IMR-90 (cell line): ENCODE data around the gene GNA14. TPM values are rescaled to one million over a fixed set of nuclear protein-coding genes. Genes with fewer than 3 reads are reported as not detected.

Experiments used
- ATAC-seq: fragments of 200-7000 bp; cut with Tn5 transposase; 2 replicates; pipeline ENCODE4 v1.9.1; 2020; ENCODE audit warnings: low read depth, mild to moderate bottlenecking, moderate library complexity
- BruUV-seq: library from RNA; stranded (reverse); fragments of 400-500 nt; replicated peaks from 2 replicates; lab custom pipeline; 2021; lab: Mats Ljungman, UMichigan
- CTCF ChIA-PET: fragments of 300-600 bp; formaldehyde crosslinking; extraction: SDS; loops from one replicate; lab custom pipeline; 2021; ENCODE audit warnings: antibody characterized with exemption; lab: Yijun Ruan, JAX
- POLR2A ChIA-PET: fragments of 300-600 bp; sonication (Branson Sonifier 250); formaldehyde crosslinking; loops from one replicate; lab custom pipeline; 2022; ENCODE audit warnings: antibody characterized with exemption; ENCODE audit not compliant: unreplicated experiment; lab: Charles Lee
- DNase-seq: peaks from one replicate; pipeline ENCODE4 v3.0.0; 2013
- H2AFZ ChIP-seq: replicated peaks from 2 replicates; pipeline ENCODE3; 2013; ENCODE audit warnings: low read length, mild to moderate bottlenecking; ENCODE audit not compliant: poor library complexity
- H2AK5ac ChIP-seq: 2 replicates; pipeline ENCODE4 v1.6.1; 2013; ENCODE audit warnings: low read depth, low read length, inconsistent platforms
- H2AK9ac ChIP-seq: replicated peaks from 2 replicates; pipeline ENCODE3; 2013; ENCODE audit warnings: mild to moderate bottlenecking, low read depth, low read length, moderate library complexity; ENCODE audit not compliant: poor library complexity
- H2BK120ac ChIP-seq: 2 replicates; pipeline ENCODE4 v1.6.1; 2013; ENCODE audit warnings: low read depth, low read length, inconsistent platforms
- H2BK15ac ChIP-seq: 3 replicates; pipeline ENCODE4 v1.6.1; 2013; ENCODE audit warnings: low read depth, low read length, inconsistent platforms
- H2BK20ac ChIP-seq: 2 replicates; pipeline ENCODE4 v1.6.1; 2013; ENCODE audit warnings: low read depth, mild to moderate bottlenecking, inconsistent platforms, low read length, moderate library complexity
- H2BK5ac ChIP-seq: 2 replicates; pipeline ENCODE4 v1.6.1; 2013; ENCODE audit warnings: mild to moderate bottlenecking, low read depth, low read length, inconsistent platforms; ENCODE audit not compliant: poor library complexity, severe bottlenecking
- H3K14ac ChIP-seq: replicated peaks from 2 replicates; pipeline ENCODE4 v1.6.1; 2013; ENCODE audit warnings: low read depth, low read length, inconsistent platforms
- H3K18ac ChIP-seq: 2 replicates; pipeline ENCODE4 v1.6.1; 2013; ENCODE audit warnings: low read depth, low read length, control low read depth
- H3K23ac ChIP-seq: 2 replicates; pipeline ENCODE4 v1.6.1; 2013; ENCODE audit warnings: low read depth, low read length, inconsistent platforms
- H3K27ac ChIP-seq: 2 replicates; pipeline ENCODE4 v1.5.1; 2013; ENCODE audit warnings: mild to moderate bottlenecking, control low read depth, low read length; ENCODE audit not compliant: insufficient read depth
- H3K27me3 ChIP-seq: 2 replicates; pipeline ENCODE4 v1.6.1; 2013; ENCODE audit warnings: low read length; ENCODE audit not compliant: control insufficient read depth, insufficient read depth
- H3K36me3 ChIP-seq: 2 replicates; pipeline ENCODE4 v1.6.1; 2013; ENCODE audit warnings: low read length, mixed read lengths; ENCODE audit not compliant: control insufficient read depth, insufficient read depth
- H3K4ac ChIP-seq: 2 replicates; pipeline ENCODE4 v1.6.1; 2013; ENCODE audit warnings: low read depth, low read length, inconsistent platforms
- H3K4me1 ChIP-seq: 2 replicates; pipeline ENCODE4 v1.6.1; 2013; ENCODE audit warnings: low read length, mixed read lengths; ENCODE audit not compliant: control insufficient read depth, insufficient read depth
- H3K4me2 ChIP-seq: 2 replicates; pipeline ENCODE4 v1.6.1; 2013; ENCODE audit warnings: low read depth, mild to moderate bottlenecking, control low read depth, low read length, moderate library complexity
- H3K4me3 ChIP-seq: 2 replicates; pipeline ENCODE4 v1.5.1; 2013; ENCODE audit warnings: low read depth, mild to moderate bottlenecking, control low read depth, low read length, moderate library complexity; ENCODE audit not compliant: insufficient read depth
- H3K56ac ChIP-seq: 2 replicates; pipeline ENCODE4 v1.6.1; 2013; ENCODE audit warnings: low read length, inconsistent platforms; ENCODE audit not compliant: insufficient read depth; ENCODE audit errors: extremely low read depth
- H3K79me1 ChIP-seq, 2 experiments: 2 replicates each; pipeline ENCODE4 v1.6.1; 2013; ENCODE audit warnings: low read length in 2 of 2, inconsistent platforms in 1 of 2, low read depth in 1 of 2
- H3K9ac ChIP-seq: 2 replicates; pipeline ENCODE4 v1.6.1; 2013; ENCODE audit warnings: low read depth, low read length, control low read depth
- H3K9me1 ChIP-seq: 2 replicates; pipeline ENCODE4 v1.6.1; 2013; ENCODE audit warnings: low read length, inconsistent platforms; ENCODE audit not compliant: insufficient read depth
- H3K9me3 ChIP-seq: 2 replicates; pipeline ENCODE4 v1.6.1; 2013; ENCODE audit warnings: low read length; ENCODE audit not compliant: control insufficient read depth, insufficient read depth
- H4K20me1 ChIP-seq: 2 replicates; pipeline ENCODE4 v1.6.1; 2013; ENCODE audit warnings: low read length, inconsistent platforms; ENCODE audit not compliant: insufficient read depth
- H4K5ac ChIP-seq: 2 replicates; pipeline ENCODE4 v1.6.1; 2013; ENCODE audit warnings: mild to moderate bottlenecking, low read depth, low read length, control low read depth
- H4K8ac ChIP-seq, 2 experiments: 2 replicates each; pipeline ENCODE4 v1.6.1; 2013; ENCODE audit warnings: low read depth in 2 of 2, low read length in 2 of 2, control low read depth in 1 of 2, inconsistent platforms in 1 of 2
- H4K91ac ChIP-seq: 2 replicates; pipeline ENCODE4 v1.6.1; 2013; ENCODE audit warnings: low read depth, low read length, inconsistent platforms; ENCODE audit not compliant: insufficient read depth
- FOS ChIP-seq: fragments of 150-350 bp; IDR thresholded peaks from 2 replicates; pipeline ENCODE4 v1.6.1; 2016; ENCODE audit warnings: low read depth, low read length
- POLR2A ChIP-seq: IDR thresholded peaks from 2 replicates; pipeline ENCODE4 v1.6.1; 2012; ENCODE audit warnings: mild to moderate bottlenecking, low read depth, low read length
- RFX5 ChIP-seq: IDR thresholded peaks from 2 replicates; pipeline ENCODE4 v1.8.0; 2012; ENCODE audit warnings: low read depth, mild to moderate bottlenecking, low read length, moderate library complexity
- dilution Hi-C: fragments of 300-500 bp; cut with HindIII; formaldehyde crosslinking; loops from one replicate; pipeline ENCODE4 v1.14.3; 2018; ENCODE audit warnings: low sequenced_read_pairs; ENCODE audit not compliant: unreplicated experiment
- in situ Hi-C: fragments of 300-500 bp; cut with MboI; formaldehyde crosslinking; loops from 3 replicates; pipeline ENCODE4 v1.14.3; 2019; ENCODE audit warnings: low sequenced_read_pairs, inconsistent platforms, mixed read lengths
- intact Hi-C: fragments of 100-400 bp; cut with micrococcal nuclease; formaldehyde crosslinking; loops from 2 replicates; pipeline ENCODE4 v1.10.0; 2022
- polyA plus RNA-seq, 3 experiments: library from polyadenylated mRNA; depleted of rRNA; stranded (reverse); fragments of >200 nt; gene quantifications; 2 replicates each; pipeline ENCODE4 v1.2.3, GENCODE V29; 2012; ENCODE audit warnings: low replicate concordance in 1 of 3
- total RNA-seq: library from RNA; depleted of rRNA; stranded (reverse); fragments of >200 nt; gene quantifications from 2 replicates; pipeline ENCODE4 v1.2.3, GENCODE V29; 2012
- TF ChIP-seq, protein P1 (sequence below): conservative IDR thresholded peaks from 2 replicates; pipeline ENCODE4 v1.5.1; 2012; ENCODE audit warnings: mild to moderate bottlenecking, low read depth, low read length, improper control_type of control experiment
- TF ChIP-seq, protein P2 (sequence below): fragments of 150-350 bp; IDR thresholded peaks from 2 replicates; pipeline ENCODE4 v1.6.1; 2017; ENCODE audit warnings: mild to moderate bottlenecking, antibody characterized with exemption, low read length, low read depth

GNA14 gene
- total and polyA plus RNA-seq, 2 of the 4 experiments (the other 2 are of a cell fraction), result under 0.01 to 0.03 TPM

DNA sequence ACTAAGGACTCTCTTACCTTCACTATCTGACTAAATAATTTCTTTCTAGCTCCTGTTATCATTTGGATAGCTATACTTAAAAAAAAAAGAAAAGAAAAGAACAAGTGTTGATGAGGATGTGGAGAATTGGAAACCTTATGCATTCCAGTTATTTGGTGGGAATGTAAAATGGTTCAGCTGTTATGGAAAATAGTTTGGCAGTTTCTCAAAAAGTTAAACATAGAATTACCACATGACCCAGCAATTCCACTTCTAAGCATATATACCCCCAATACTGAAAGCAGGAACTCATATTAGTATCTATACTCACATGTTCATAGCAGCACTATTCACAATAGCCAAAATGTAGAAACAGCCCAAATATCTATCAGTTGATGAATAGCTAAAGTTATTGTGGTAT is 61.1 kb downstream of the GNA14 start:
- no peak overlapping the region for H4K8ac ChIP-seq
- H2BK5ac ChIP-seq, result no peak overlapping the region
- H3K9me3 ChIP-seq, result no peaks in the 10 kb centered on the region
- no peak for ATAC-seq
- no peak overlapping the region for H3K4me3 ChIP-seq
- no peaks in the 10 kb centered on the region for H3K79me1 ChIP-seq
- H2BK15ac ChIP-seq, result no peak overlapping the region
- ChIA-PET CTCF (no interaction called here), POLR2A (no interaction called here)
- H2BK20ac ChIP-seq, result no peak overlapping the region
- H3K4me1 ChIP-seq, result no peaks in the 10 kb centered on the region
- no peaks in the 10 kb centered on the region for H3K9me1 ChIP-seq
- TF ChIP-seq, protein P1, sequence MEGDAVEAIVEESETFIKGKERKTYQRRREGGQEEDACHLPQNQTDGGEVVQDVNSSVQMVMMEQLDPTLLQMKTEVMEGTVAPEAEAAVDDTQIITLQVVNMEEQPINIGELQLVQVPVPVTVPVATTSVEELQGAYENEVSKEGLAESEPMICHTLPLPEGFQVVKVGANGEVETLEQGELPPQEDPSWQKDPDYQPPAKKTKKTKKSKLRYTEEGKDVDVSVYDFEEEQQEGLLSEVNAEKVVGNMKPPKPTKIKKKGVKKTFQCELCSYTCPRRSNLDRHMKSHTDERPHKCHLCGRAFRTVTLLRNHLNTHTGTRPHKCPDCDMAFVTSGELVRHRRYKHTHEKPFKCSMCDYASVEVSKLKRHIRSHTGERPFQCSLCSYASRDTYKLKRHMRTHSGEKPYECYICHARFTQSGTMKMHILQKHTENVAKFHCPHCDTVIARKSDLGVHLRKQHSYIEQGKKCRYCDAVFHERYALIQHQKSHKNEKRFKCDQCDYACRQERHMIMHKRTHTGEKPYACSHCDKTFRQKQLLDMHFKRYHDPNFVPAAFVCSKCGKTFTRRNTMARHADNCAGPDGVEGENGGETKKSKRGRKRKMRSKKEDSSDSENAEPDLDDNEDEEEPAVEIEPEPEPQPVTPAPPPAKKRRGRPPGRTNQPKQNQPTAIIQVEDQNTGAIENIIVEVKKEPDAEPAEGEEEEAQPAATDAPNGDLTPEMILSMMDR, result no peak
- TF ChIP-seq POLR2A (no peak), RFX5 (no peak), FOS (no peak)
- TF ChIP-seq, protein P2, sequence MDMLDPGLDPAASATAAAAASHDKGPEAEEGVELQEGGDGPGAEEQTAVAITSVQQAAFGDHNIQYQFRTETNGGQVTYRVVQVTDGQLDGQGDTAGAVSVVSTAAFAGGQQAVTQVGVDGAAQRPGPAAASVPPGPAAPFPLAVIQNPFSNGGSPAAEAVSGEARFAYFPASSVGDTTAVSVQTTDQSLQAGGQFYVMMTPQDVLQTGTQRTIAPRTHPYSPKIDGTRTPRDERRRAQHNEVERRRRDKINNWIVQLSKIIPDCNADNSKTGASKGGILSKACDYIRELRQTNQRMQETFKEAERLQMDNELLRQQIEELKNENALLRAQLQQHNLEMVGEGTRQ, result no peak
- H2AFZ ChIP-seq, result no peak overlapping the region
- no peak overlapping the region for H3K18ac ChIP-seq
- H4K91ac ChIP-seq, result no peak overlapping the region
- H3K9ac ChIP-seq, result no peak overlapping the region
- in situ Hi-C loops, result no loop called here
- H3K4me2 ChIP-seq, result no peak overlapping the region
- H3K23ac ChIP-seq, result no peak overlapping the region
- no peak overlapping the region for H3K14ac ChIP-seq
- H3K27me3 ChIP-seq, result peaks cover 2% of the 10 kb centered on the region; the same call in 1 of the 2 replicates
- dilution Hi-C loops, result no loop called here
- no peak overlapping the region for H3K4ac ChIP-seq
- no peak overlapping the region for H2AK5ac ChIP-seq
- no peak overlapping the region for H3K56ac ChIP-seq
- intact Hi-C loops, result loop anchor here (10.0 kb wide), 2 partner anchors 158 to 448 kb away; partner anchors contain the start of gene GNAQ
- H3K27ac ChIP-seq, result no peak overlapping the region
- no peak for DNase-seq
- no peaks in the 10 kb centered on the region for H3K36me3 ChIP-seq
- no peak overlapping the region for H4K5ac ChIP-seq
- BruUV-seq, result no TSS peak
- no peak overlapping the region for H2BK120ac ChIP-seq
- H4K20me1 ChIP-seq, result no peaks in the 10 kb centered on the region
- no peak overlapping the region for H2AK9ac ChIP-seq
